ENCODE measurements around the gene L1CAM.

Gene L1CAM

DNA sequence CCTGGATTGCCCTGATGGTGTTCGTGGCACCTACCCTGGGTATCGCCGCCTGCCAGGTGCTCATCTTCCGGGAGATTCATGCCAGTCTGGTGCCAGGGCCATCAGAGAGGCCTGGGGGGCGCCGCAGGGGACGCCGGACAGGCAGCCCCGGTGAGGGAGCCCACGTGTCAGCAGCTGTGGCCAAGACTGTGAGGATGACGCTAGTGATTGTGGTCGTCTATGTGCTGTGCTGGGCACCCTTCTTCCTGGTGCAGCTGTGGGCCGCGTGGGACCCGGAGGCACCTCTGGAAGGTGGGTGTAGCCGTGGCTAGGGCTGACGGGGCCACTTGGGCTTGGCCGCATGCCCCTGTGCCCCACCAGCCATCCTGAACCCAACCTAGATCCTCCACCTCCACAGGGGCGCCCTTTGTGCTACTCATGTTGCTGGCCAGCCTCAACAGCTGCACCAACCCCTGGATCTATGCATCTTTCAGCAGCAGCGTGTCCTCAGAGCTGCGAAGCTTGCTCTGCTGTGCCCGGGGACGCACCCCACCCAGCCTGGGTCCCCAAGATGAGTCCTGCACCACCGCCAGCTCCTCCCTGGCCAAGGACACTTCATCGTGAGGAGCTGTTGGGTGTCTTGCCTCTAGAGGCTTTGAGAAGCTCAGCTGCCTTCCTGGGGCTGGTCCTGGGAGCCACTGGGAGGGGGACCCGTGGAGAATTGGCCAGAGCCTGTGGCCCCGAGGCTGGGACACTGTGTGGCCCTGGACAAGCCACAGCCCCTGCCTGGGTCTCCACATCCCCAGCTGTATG lies 20.3 kb upstream of the L1CAM start:
- no peaks in the 10 kb centered on the region for H3K79me2 ChIP-seq (ENCODE audit: insufficient read depth, low read length)
- no peak overlapping the region; the same call in 1 of the 2 replicates for H3K27ac ChIP-seq (ENCODE audit: low read length)
- H3K4me3 ChIP-seq (ENCODE audit: low read depth in 1 of 2, low read length in 2 of 2): no peak overlapping the region
- H2AFZ ChIP-seq (ENCODE audit: low read depth, low read length): no peak overlapping the region
- no peak overlapping the region for H3K9ac ChIP-seq (ENCODE audit: low read depth, low read length)
- ATAC-seq (ENCODE audit: insufficient read depth, low read depth) (peak; percentile 10; the same call in 2 of the 3 replicates), DNase-seq (no peak)
- TF ChIP-seq EZH2 (IDR thresholded peaks at IDR 0.05; ENCODE audit: borderline replicate concordance, low read depth, low read length, severe bottlenecking): no peak
- TF ChIP-seq, protein P1, sequence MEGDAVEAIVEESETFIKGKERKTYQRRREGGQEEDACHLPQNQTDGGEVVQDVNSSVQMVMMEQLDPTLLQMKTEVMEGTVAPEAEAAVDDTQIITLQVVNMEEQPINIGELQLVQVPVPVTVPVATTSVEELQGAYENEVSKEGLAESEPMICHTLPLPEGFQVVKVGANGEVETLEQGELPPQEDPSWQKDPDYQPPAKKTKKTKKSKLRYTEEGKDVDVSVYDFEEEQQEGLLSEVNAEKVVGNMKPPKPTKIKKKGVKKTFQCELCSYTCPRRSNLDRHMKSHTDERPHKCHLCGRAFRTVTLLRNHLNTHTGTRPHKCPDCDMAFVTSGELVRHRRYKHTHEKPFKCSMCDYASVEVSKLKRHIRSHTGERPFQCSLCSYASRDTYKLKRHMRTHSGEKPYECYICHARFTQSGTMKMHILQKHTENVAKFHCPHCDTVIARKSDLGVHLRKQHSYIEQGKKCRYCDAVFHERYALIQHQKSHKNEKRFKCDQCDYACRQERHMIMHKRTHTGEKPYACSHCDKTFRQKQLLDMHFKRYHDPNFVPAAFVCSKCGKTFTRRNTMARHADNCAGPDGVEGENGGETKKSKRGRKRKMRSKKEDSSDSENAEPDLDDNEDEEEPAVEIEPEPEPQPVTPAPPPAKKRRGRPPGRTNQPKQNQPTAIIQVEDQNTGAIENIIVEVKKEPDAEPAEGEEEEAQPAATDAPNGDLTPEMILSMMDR (IDR thresholded peaks at IDR 0.05; ENCODE audit: borderline replicate concordance, extremely low read depth, low read length, poor library complexity, severe bottlenecking): no peak
- no peaks in the 10 kb centered on the region for H3K9me3 ChIP-seq (ENCODE audit: insufficient read depth, low read length, severe bottlenecking)
- H3K36me3 ChIP-seq (ENCODE audit: insufficient read depth, low read length): peaks cover 25% of the 10 kb centered on the region
- peaks cover 7% of the 10 kb centered on the region for H3K4me1 ChIP-seq (ENCODE audit: insufficient read depth, low read length)
- no peak overlapping the region for H3K4me2 ChIP-seq (ENCODE audit: insufficient read depth, low read length)
- no peaks in the 10 kb centered on the region; the same call in 1 of the 2 replicates for H4K20me1 ChIP-seq (ENCODE audit: insufficient read depth, low read length)
- no peaks in the 10 kb centered on the region for H3K27me3 ChIP-seq (ENCODE audit: insufficient read depth, low read length, poor library complexity)

DNA sequence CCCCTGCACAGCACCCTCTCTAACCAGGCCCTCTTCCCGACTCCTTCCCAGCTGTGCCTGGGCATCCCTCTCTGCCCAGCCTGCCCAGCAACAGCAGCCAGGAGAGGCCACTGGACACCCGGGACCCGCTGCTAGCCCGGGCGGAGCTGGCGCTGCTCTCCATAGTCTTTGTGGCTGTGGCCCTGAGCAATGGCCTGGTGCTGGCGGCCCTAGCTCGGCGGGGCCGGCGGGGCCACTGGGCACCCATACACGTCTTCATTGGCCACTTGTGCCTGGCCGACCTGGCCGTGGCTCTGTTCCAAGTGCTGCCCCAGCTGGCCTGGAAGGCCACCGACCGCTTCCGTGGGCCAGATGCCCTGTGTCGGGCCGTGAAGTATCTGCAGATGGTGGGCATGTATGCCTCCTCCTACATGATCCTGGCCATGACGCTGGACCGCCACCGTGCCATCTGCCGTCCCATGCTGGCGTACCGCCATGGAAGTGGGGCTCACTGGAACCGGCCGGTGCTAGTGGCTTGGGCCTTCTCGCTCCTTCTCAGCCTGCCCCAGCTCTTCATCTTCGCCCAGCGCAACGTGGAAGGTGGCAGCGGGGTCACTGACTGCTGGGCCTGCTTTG lies 19.6 kb upstream of the L1CAM start:
- Histone ChIP-seq H2AFZ (ENCODE audit: low read depth, low read length) (no peak overlapping the region), H3K4me3 (ENCODE audit: low read depth in 1 of 2, low read length in 2 of 2) (no peak overlapping the region), H4K20me1 (ENCODE audit: insufficient read depth, low read length) (no peaks in the 10 kb centered on the region; the same call in 1 of the 2 replicates), H3K9ac (ENCODE audit: low read depth, low read length) (no peak overlapping the region), H3K79me2 (ENCODE audit: insufficient read depth, low read length) (no peaks in the 10 kb centered on the region), H3K4me2 (ENCODE audit: insufficient read depth, low read length) (no peak overlapping the region), H3K36me3 (ENCODE audit: insufficient read depth, low read length) (peaks cover 22% of the 10 kb centered on the region), H3K9me3 (ENCODE audit: insufficient read depth, low read length, severe bottlenecking) (no peaks in the 10 kb centered on the region), H3K27me3 (ENCODE audit: insufficient read depth, low read length, poor library complexity) (no peaks in the 10 kb centered on the region), H3K4me1 (ENCODE audit: insufficient read depth, low read length) (peaks cover 14% of the 10 kb centered on the region), H3K27ac (ENCODE audit: low read length) (no peak overlapping the region)
- ATAC-seq (ENCODE audit: insufficient read depth, low read depth): peak; percentile 0; the same call in 1 of the 3 replicates
- TF ChIP-seq EZH2 (IDR thresholded peaks at IDR 0.05; ENCODE audit: borderline replicate concordance, low read depth, low read length, severe bottlenecking): no peak
- TF ChIP-seq, protein P1 (IDR thresholded peaks at IDR 0.05; ENCODE audit: borderline replicate concordance, extremely low read depth, low read length, poor library complexity, severe bottlenecking): no peak
- no peak for DNase-seq

DNA sequence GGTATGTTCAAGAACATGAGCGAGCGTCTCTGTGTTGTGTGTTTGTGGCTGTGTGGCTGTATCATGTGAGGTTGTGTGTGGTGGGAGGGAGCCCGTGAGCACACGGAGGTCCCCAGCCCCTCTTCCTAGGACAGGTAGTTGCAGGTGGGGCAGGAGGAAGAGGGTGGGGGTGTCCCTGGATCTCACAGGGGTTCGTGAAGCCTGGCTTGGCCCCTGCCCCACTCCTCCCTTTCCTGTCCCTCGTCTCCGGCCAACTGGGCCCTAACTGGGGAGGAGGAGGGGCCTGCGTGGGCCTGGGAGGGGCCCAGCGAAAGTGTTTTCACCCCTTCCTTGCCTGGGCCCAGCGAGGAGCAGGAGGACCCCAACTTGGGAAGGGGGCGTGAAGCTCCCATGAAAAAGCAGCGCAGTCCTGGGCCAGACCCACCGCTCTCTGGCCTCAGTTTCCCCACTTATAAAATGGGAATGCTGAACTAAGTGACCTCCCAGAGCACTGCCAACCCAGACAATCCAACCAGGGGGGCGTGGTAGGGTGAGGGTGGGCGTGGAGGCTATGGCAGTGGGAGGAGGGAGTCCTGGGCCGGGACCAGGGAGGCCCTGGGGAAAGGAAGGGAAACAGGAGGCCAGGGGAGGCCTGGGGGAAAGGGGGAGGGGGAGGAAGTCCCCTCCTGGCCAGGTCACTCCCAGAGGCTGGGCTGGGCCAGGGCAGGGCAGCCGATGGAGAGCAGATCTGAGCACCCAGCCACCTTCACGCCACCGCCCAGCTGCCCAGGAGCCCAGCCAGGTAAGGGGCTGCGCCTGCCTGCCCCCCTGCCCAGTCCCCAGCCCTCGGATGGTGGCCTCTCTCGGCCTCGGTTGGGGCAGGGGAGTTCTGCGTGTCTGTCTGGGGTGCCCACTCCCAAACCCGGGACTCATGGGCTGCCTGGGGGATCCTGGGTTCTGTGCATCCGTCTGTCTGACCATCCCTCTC lies 18.3 kb upstream of the L1CAM start, which contains the start of gene AVPR2:
Gene AVPR2 (plus strand): TSS at position 683 of the 967 bp plus-strand sequence. CDS start 473 bp downstream, outside the sequence.
- H3K4me3 ChIP-seq (ENCODE audit: low read depth in 1 of 2, low read length in 2 of 2): no peak within 1 kb of the TSS
- H3K27me3 ChIP-seq (ENCODE audit: insufficient read depth, low read length, poor library complexity): no peaks in the 10 kb centered on the region
- peak; percentile 15 for DNase-seq
- no peaks in the 10 kb centered on the region for H3K9me3 ChIP-seq (ENCODE audit: insufficient read depth, low read length, severe bottlenecking)
- no peak within 1 kb of the TSS for H3K27ac ChIP-seq (ENCODE audit: low read length)
- peaks cover 18% of the 10 kb centered on the region for H3K36me3 ChIP-seq (ENCODE audit: insufficient read depth, low read length)
- no peak for TF ChIP-seq EZH2 (IDR thresholded peaks at IDR 0.05; ENCODE audit: borderline replicate concordance, low read depth, low read length, severe bottlenecking)
- TF ChIP-seq, protein P1 (IDR thresholded peaks at IDR 0.05; ENCODE audit: borderline replicate concordance, extremely low read depth, low read length, poor library complexity, severe bottlenecking): no peak
- H3K4me2 ChIP-seq (ENCODE audit: insufficient read depth, low read length): no peak within 1 kb of the TSS
- no peak within 1 kb of the TSS for H2AFZ ChIP-seq (ENCODE audit: low read depth, low read length)
- peak; percentile 4; the same call in 1 of the 3 replicates for ATAC-seq (ENCODE audit: insufficient read depth, low read depth)
- H3K9ac ChIP-seq (ENCODE audit: low read depth, low read length): no peak within 1 kb of the TSS
- peaks cover 18% of the 10 kb centered on the region for H3K4me1 ChIP-seq (ENCODE audit: insufficient read depth, low read length)
- no peaks in the 10 kb centered on the region for H4K20me1 ChIP-seq (ENCODE audit: insufficient read depth, low read length)
- H3K79me2 ChIP-seq (ENCODE audit: insufficient read depth, low read length): no peaks in the 10 kb centered on the region
